Left ventricle myocardium inferior (tissue), 1 donor: Measurements from ENCODE around the gene GSK3A. TPM values are rescaled to one million over a fixed set of nuclear protein-coding genes. Genes with fewer than 3 reads are reported as not detected.

Experiments used
- DNase-seq: peaks from one replicate; pipeline ENCODE4 v3.0.0-alpha.2; 2020
- H3K27ac ChIP-seq: fragments of 200-600 bp; replicated peaks from 2 replicates; pipeline ENCODE4 v1.8.0; 2021
- H3K27me3 ChIP-seq: fragments of 200-600 bp; 2 replicates; pipeline ENCODE4 v1.8.0; 2021; ENCODE audit warnings: low read depth
- H3K36me3 ChIP-seq: fragments of 200-600 bp; 2 replicates; pipeline ENCODE4 v1.8.0; 2021
- H3K4me1 ChIP-seq: fragments of 200-600 bp; 2 replicates; pipeline ENCODE4 v1.8.0; 2021
- H3K4me3 ChIP-seq: fragments of 200-600 bp; 2 replicates; pipeline ENCODE4 v1.8.0; 2021; ENCODE audit warnings: mild to moderate bottlenecking, moderate library complexity
- H3K9me3 ChIP-seq: fragments of 200-600 bp; replicated peaks from 2 replicates; pipeline ENCODE4 v1.8.0; 2021
- CTCF ChIP-seq: fragments of 200-600 bp; IDR thresholded peaks from 2 replicates; pipeline ENCODE4 v1.8.0; 2021; ENCODE audit warnings: antibody characterized with exemption, mild to moderate bottlenecking, borderline replicate concordance
- intact Hi-C: fragments of 100-400 bp; cut with micrococcal nuclease; formaldehyde crosslinking; loops from one replicate; pipeline ENCODE4 v1.11.0; 2022
- total RNA-seq: library from RNA; stranded (reverse); fragmentation: NEBNext Ultra II Directional; extraction: Animal tissue kit (Norgen Biotek cat#: 25700); gene quantifications from one replicate; pipeline ENCODE4 v1.2.1, GENCODE V29; 2021
- donor health status: DM: no; HTN: yes; CAD: no; lungs with severe emphysema.

Gene GSK3A
- total RNA-seq, 1 donor from 2014 or later = 37.6 TPM

GRCh38 chr19:42272535-42272897, 30.1 kb upstream of the GSK3A start:
- H3K27ac ChIP-seq = no peak overlapping the region
- peaks cover 68% of the 10 kb centered on the region for H3K4me1 ChIP-seq
- H3K9me3 ChIP-seq = no peaks in the 10 kb centered on the region
- intact Hi-C loops = no loop called here
- peaks cover 32% of the 10 kb centered on the region for H3K36me3 ChIP-seq
- no peak overlapping the region for H3K4me3 ChIP-seq
- no peak for DNase-seq
- TF ChIP-seq CTCF = no peak
- no peaks in the 10 kb centered on the region for H3K27me3 ChIP-seq

- no peak for DNase-seq
- H3K4me3 ChIP-seq = no peak overlapping the region
- peaks cover 63% of the 10 kb centered on the region for H3K4me1 ChIP-seq
- TF ChIP-seq CTCF = no peak
- peaks cover 32% of the 10 kb centered on the region for H3K36me3 ChIP-seq
- intact Hi-C loops = no loop called here
- no peaks in the 10 kb centered on the region for H3K9me3 ChIP-seq
- no peaks in the 10 kb centered on the region for H3K27me3 ChIP-seq
- H3K27ac ChIP-seq = peak overlapping the region; percentile 91
Measured at GRCh38 chr19:42271861-42272534, 29.6 kb upstream of the GSK3A start.

- peaks cover 54% of the 10 kb centered on the region for H3K4me1 ChIP-seq
- H3K36me3 ChIP-seq = peaks cover 32% of the 10 kb centered on the region
- intact Hi-C loops = no loop called here
- H3K27me3 ChIP-seq = no peaks in the 10 kb centered on the region
- no peak for TF ChIP-seq CTCF
- no peaks in the 10 kb centered on the region for H3K9me3 ChIP-seq
- no peak for DNase-seq
- H3K27ac ChIP-seq = peak overlapping the region; percentile 91
- H3K4me3 ChIP-seq = peak overlapping the region; percentile 71
Measured at GRCh38 chr19:42271045-42271419, 28.6 kb upstream of the GSK3A start.

GRCh38 chr19:42270346-42271044, 28.1 kb upstream of the GSK3A start:
- DNase-seq = no peak
- Histone ChIP-seq H3K27me3 (no peaks in the 10 kb centered on the region), H3K36me3 (peaks cover 32% of the 10 kb centered on the region), H3K27ac (peak overlapping the region; percentile 91), H3K4me3 (peak overlapping the region; percentile 71), H3K9me3 (no peaks in the 10 kb centered on the region), H3K4me1 (peaks cover 48% of the 10 kb centered on the region)
- intact Hi-C loops = no loop called here
- no peak for TF ChIP-seq CTCF

- peaks cover 41% of the 10 kb centered on the region for H3K4me1 ChIP-seq
- H3K36me3 ChIP-seq = peaks cover 29% of the 10 kb centered on the region
- no peak for DNase-seq
- peak overlapping the region; percentile 91 for H3K27ac ChIP-seq
- H3K27me3 ChIP-seq = no peaks in the 10 kb centered on the region
- no peak for TF ChIP-seq CTCF
- H3K9me3 ChIP-seq = no peaks in the 10 kb centered on the region
- intact Hi-C loops = no loop called here
- peak overlapping the region; percentile 71 for H3K4me3 ChIP-seq
Measured at GRCh38 chr19:42269478-42270345, 27.3 kb upstream of the GSK3A start.
